ENCODE results near the gene CWC27.

The CWC27 gene

DNA sequence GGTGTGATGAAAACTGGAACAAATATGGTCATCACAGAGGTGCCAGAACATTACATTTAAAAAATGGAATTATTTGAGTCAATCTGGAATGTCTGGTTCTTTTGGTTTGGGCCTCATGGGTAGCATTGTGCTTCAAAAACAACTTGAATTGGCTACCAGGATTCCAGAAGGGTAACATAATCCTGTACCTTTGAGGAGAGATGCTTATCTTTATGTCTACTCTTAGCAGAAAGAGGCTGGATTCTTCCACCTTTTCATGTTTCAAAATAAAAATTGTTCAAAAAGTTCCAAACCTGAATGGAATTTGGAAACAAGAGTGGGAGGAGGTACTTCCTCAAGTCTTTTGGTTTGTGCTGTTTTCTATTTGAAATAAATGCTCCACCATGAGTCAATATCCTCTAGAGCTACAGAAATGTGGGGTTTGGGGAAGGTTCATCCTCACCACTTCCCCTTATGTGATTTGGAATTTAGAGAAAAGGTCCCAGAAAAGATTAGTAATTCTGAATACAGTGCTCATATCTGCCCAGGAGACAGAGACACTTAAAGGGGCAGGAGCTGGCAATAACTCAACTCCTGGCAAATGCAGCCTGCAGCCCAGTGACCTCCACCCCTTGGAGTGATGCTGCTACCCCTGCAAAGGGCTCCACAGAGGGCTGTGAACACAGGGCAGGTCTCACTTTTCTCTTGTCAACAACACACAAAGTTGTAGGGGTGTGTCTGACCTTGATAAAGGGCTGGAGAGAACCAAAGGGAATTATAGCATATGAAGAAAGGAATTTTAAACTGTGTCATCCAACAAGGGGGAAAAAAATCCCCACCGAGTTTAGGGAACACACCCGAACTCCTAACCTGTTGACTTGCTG lies 272.8 kb downstream of the CWC27 start:
- no peak for DNase-seq

DNA sequence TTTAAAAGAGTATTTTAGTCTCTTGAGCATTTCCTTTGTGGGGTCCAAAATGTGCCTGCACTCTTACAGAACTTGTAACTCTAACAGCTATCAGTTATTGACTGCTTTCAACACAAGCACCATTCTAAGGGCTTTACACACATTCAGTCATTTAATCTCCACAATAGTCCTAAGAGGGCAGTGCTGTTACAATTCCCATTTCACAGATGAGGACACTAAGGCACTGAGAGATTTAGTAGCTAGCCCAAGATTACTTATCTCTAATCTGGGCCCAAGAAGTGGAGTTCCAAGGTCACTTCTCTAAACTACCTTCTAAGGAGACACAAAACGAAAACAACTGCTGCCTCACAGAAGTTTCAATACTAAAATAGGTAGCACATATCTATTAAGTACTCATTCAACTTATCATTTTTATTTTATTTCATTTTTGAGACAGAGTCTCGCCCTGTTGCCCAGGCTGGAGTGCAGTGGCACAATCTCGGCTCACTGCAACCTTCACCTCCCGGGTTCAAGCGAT lies 275.2 kb downstream of the CWC27 start:
- DNase-seq = no peak

DNA sequence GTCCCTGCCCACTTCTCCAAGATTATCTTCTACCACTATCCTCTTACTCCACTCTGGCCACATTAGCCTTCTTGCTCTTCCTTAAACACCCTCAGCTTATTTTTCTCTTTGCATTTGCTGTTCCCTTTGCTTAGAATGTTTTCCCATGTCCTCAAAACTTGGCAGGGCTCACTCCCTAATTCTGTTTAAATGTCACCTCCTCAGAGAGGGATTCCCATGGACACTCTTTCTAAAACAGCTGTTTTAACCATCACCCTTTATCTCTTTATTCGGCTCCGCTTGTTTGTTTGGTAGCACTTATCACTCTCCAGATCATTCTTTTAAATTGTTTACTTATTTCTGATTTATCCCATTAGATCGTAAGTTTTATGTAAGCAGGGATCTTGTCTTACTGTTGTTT lies 278.5 kb downstream of the CWC27 start:
- no peak for DNase-seq

DNA sequence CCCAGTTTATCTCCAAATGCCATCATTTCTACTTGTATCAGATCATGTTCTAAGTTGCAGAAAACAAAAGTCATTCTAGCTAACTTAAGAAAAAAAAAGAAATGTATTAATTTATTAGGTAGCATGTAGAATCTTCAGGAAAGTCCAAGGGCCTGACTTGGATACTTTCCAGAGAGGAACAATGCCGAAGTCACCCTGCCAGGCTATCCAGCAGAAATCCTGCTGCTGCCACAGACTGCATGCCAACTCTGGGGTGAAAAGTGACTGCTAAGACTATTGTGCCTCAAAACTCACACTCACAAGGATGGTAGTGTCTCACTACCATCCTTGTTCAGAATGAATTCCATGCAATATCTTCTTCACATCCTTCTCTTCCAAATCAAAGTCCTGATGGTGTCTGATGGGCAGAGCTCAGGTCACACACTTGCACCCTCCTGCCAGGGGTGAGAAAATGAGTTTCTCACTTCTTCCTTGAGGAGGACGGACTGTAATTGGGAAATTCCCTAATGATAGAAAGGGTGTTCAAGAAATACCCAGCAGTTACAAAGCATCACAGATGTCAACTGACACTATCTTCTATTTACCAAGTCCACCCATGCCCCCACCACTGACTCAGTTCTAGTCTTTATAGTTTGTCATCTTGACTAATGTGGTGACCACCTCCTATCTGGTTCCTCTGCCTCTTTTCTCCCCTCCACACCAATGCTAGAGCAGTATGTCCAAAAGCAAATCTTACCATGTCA lies 279.4 kb downstream of the CWC27 start:
- DNase-seq = no peak

DNA sequence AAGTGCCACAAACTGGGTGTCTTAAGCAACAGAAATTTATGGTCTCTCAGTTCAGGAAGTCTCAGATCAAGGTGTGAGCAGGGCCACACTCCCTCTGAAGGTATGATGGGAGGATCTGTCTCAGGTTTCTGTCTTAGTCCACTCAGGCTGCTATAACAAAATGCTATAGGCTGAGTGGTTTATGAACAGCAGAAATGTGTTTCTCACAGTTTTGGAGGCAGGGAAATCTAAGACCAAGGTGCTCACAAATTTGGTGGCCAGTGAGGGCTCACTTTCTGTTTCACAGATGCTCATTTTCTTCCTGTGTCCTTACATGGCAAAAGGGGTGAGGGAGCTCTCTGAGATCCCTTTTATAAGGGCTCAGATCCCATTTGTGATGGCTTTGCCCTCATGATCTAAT lies 281.4 kb downstream of the CWC27 start:
- no peak for DNase-seq

DNA sequence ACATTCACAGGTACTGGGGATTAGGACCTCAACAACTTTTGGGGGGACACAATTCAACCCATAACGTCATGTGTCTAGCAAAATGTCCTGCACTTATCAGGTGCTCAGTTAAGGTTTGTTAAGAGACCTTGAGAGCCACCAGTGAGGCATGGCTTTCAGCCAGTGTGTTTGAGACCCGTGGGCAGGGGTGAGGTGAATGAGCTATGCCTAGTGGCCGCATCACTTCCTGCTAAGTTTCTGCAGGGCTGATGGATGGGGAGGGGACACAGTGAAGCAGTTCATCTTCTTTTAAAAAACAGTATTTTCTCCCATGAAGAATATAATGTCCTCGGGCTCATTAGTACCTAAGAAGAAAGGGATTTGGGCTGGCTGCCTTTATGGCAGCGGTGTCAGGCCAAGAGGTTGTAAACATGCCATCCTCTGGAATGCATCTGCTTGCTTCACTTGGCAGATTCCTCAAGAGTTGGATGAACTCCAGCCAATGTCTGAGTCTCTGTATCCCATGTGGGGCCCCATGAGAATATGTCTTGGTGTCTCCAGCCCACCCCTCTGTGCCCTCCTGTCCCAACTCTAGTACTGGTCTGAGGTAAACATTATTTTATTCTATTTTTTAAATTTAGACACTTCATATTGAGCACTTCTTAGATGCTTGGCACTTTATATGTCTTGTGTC lies 282.2 kb downstream of the CWC27 start:
- peak; percentile 24 for DNase-seq

DNA sequence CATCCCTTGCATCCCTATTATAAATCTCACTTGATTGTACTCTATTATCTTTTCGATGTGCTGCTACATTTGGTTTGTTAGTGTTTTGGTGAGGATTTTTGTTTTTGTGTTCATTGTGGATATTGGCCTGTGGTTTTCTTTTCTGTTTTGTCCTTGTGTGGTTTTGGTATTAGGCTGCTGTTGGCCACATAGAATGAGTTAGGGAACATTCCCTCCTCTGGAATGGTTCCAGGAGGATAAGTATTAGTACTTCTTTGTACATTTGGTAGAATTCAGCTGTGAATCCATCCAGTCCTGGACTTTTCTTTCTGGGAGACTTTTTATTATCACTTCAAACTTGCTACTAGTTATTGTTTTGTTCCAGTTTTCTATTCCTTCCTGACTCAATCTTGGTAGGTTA lies 287.2 kb downstream of the CWC27 start:
- DNase-seq = no peak

DNA sequence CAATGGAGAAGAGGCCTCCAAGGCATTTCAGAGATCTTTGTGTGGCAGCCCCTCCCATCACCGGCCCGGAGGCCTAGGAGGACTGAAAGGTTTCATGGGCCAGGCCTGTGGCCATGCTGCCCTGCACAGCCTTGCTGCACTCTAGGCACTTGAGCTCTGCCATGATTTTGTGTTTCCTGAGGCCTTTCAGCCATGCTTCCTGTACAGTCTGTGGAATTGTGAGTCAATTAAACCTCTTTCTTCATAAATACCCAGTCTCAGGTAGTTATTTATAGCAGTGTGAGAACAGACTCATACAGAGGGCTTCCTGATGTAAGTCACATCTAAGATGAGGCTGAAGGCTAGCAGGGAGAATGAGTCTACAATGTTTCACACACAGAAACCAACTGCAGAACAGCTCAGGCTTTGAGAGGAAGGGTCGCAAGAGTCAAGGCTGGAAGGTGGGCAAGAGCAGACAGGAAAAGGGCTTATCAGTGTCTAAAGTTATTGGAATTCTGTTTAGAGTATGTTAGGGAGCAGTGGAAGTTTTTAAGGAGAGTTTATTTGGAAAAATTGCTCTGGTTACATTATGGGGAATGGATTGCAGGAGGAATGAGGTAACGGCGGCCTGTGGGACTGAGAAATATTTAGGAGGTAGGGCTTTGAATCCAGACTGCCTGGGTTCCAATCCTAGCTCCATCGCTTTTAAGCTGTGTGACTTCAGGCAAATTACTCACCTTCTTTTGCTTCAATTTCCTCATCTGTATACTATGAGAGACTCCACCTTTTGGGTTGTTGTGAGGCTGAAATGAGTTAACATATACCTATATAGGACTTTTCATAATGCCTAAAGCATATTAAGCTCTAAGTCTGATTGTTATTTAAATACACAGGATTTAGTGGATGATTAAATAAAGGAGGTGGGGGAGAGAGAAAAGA lies 291.2 kb downstream of the CWC27 start:
- no peak for DNase-seq

DNA sequence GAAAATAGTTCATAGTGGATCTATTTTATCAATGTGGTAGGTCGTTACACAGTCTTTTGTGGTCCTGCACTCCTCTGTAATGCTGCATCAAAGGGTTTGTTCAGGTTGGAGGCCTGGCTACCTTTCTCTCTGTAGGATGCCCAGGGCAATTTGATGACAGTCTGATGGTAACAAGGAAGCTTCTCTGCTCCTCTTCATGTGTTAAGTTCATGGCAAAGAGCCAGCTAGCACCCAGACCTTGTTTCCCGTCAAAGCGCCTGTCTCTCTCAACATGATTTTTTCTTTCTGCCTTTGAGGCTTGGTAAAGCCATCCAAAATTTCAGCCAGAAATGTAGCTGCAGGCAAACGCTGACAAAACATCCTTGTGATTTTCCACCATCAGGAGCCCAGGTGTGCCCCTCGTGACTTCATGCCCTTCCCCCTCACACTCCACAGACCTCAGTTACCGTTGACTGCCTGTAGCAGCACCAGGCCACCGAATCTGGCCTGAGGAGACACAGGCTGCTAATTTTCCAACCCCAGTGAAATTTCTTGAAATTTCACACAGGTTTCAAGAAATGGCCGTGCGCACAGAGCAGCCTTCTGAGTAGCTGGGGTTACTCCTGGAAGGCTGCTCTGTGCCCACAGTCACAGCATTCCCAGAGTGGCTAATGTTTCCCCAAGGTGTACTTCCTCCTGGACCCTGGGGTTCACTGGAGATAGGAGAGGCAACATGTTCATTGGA lies 292.7 kb downstream of the CWC27 start:
- no peak for DNase-seq

DNA sequence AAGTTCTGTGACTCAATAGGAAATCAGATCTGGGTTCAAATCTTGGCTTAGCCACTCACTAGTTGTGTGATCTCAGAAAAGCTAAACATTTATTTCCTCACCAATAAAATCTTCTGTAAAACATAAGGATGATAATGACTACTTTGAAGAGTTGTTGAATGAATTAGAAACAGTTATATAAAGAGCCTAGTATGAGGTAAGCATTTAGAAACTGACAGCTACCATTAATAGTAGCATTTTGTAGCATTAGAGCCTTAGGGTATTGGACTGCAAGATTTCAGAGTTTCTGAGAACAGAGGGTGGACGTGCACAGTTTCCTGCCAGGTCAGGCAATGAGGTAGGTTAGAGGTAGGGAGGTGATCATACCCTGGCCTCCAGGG lies 293.2 kb downstream of the CWC27 start:
- DNase-seq = no peak

DNA sequence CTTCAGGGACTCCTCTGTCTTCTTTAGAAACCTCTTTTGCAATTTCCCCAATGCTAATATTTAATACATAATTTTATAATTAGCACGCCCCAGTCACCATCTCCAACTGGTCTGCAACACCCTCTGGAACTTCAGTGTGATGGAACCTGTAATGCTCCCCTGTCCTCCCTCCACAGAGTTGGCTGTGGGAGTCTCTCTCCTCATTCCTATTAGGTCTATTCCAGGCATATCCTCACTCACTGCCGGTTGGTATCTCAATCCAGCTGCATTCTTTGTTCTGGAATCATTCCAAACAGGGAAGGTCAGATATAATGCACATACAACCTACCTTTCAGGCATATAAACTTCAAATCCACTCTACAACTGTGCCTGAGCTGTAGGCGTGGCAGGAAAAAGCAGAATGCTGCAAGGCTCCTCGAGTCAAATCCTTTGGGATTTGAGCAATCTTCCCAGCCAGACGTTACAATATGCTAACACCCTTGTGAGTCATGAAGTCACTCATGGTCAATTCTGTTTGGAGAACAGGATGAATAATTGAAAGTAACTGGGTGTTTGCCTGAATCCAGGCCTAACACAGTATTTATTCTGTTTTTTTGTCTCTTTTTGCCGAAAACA lies 293.8 kb downstream of the CWC27 start:
- DNase-seq = peak; percentile 34

DNA sequence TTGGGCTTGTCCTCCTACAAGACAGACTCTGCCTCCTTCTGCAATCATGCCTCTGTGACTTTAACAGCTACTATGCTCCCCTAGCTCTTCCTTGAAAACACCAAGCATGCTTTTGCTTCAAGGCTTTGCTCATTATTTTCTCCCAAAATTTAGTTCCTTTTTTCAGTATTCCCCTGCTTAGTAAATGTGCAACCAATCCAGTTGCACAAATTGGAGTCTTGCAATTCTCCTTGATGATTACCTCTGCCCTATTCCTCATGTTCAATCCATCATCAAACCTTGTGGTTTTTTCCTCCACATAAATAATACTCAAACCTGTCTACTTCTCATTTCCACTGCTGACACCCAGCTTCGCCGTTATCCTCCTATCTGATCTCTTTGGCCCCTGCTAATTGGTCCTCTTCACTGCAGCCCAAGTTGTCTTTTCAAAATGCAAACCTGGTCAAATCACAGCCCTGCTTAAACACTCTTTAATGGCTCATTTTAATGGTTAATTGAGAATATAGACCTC lies 296.3 kb downstream of the CWC27 start:
- DNase-seq = no peak

DNA sequence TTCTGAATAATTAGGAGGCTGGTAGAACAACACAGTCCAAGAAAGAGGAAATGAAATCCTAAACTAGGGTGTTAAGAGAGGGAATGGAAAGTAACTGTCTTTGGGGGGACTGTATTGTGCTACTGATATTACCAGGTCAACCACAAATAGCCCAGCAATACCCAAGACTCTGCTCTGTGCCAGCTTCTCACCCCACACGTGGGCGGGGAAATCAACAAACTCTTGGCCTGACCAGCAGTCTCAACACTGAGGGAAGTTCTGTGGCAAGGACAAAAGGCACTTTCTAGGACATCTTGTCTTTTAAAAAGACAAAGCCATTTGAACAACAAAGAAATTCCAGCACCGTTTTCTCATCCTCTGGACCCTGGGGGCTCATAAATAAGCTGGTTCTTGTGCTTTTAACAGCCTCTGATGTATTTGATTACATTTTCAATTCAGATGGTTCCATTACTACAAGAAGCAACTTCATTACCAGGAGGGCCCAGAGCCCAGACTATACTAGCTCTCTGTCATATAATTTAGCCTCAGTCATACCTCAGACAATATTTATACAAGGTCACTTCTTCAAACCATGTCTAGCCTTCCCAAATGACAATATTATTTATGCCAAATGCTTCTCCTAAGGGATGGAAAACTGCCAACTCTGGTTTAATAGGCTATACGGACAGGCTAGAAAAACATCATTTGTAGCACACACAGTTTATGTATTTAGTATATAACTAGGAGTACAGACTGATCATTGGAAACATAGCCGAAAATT lies 297.8 kb downstream of the CWC27 start:
- DNase-seq = no peak

DNA sequence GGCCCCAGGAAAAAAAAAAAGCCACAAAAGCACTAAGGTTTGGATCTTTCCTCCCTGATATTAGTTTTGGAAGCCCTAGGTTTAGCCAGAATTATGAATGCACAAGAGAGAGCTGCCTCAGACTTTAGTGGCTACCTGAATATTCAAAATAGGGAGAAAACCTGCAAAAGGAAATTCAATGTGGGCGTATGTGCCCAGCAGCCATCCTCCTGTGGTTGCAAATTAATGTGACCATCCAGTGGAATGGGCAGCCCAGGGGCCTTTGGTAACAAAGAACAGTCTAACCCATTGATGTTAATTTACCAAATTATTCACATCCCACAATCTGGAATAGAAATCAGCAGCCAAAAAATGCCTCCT lies 298.4 kb downstream of the CWC27 start:
- no peak for DNase-seq
